Right atrium auricular region (tissue), 2 donors: ENCODE results near the gene RNF220. TPM values are rescaled to one million over a fixed set of nuclear protein-coding genes. Genes with fewer than 3 reads are reported as not detected.

ENCODE experiments used
- DNase-seq: peaks from one replicate; pipeline ENCODE4 v3.0.0-alpha.2; 2019; ENCODE audit warnings: low spot score
- H3K27ac ChIP-seq, 2 donors: fragments of 200-600 bp; sonication (generic); 1 replicate in 1 of 2; 2 replicates in 1 of 2; pipeline ENCODE4 v1.5.1; 2016 to 2019
- H3K27me3 ChIP-seq, 2 donors: fragments of 200-600 bp; sonication (generic); one replicate each; pipeline versions ENCODE4 v1.5.1 to v1.6.0; 2017 to 2019
- H3K36me3 ChIP-seq: fragments of 200-600 bp; sonication (generic); one replicate; pipeline ENCODE4 v1.5.1; 2016
- H3K4me1 ChIP-seq, 2 donors: fragments of 200-600 bp; sonication (generic); one replicate each; pipeline versions ENCODE4 v1.5.1 to v1.6.0; 2017 to 2019
- H3K4me3 ChIP-seq, 2 donors: fragments of 200-600 bp; sonication (generic); 1 replicate in 1 of 2; 2 replicates in 1 of 2; pipeline ENCODE4 v1.5.1; 2017 to 2019; ENCODE audit warnings: mild to moderate bottlenecking in 1 of 2, moderate library complexity in 1 of 2
- H3K9me3 ChIP-seq, 2 donors: fragments of 200-600 bp; sonication (generic); one replicate each; pipeline ENCODE4 v1.5.1; 2019
- CTCF ChIP-seq, 2 donors: fragments of 200-600 bp; sonication (generic); IDR thresholded peaks; one replicate each; pipeline ENCODE4 v1.5.1; 2019; ENCODE audit warnings: antibody characterized with exemption in 2 of 2
- total RNA-seq, 2 donors: library from RNA; depleted of rRNA; stranded (reverse); fragments of >200 nt; gene quantifications; one replicate each; pipeline ENCODE4 v1.1.0, GENCODE V29; 2016

The RNF220 gene
- total RNA-seq, 2 donors from 2014 or later, result 76.1 to 91.6 TPM

DNA sequence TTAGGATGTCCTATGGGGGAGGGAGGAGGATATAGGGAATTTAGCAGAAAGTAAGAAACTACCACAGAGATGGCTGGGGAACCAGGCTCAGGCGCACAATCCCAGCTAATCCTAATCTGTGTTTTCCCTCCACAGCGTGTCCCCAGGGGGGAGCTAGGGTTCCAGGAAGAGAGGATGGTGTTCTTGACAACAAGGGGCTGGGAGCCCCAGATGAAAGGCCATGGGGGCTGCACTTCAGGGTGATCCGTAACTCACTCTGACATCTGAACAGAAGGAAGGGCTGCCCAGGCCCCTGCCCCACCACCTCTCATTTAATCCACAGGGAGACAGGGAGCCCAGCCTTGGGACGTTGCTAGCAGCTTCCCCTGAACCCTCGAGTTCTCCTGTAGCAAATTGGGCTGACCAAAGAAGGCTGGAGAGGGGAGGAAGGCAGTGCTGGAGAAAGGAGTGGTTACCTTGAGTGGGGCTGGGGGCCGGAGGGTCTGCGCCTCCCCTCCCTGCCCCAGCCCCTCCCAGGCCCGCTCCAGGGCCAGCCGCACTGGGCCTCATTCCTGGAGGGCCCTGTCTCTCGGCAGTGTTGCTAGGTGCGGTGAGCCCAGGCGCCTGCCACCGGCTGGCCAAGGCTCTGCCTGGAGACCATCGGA, 137.5 kb downstream of the RNF220 start:
- no peak for DNase-seq
- TF ChIP-seq CTCF (IDR thresholded peaks at IDR 0.05), result no peak
- H3K27me3 ChIP-seq, result peaks cover 0 to 3% of the 10 kb centered on the region in 2 donors
- no peaks in the 10 kb centered on the region for H3K4me1 ChIP-seq
- no peak overlapping the region for H3K27ac ChIP-seq
- no peak overlapping the region for H3K4me3 ChIP-seq
- H3K9me3 ChIP-seq, result no peaks in the 10 kb centered on the region
- no peaks in the 10 kb centered on the region for H3K36me3 ChIP-seq

DNA sequence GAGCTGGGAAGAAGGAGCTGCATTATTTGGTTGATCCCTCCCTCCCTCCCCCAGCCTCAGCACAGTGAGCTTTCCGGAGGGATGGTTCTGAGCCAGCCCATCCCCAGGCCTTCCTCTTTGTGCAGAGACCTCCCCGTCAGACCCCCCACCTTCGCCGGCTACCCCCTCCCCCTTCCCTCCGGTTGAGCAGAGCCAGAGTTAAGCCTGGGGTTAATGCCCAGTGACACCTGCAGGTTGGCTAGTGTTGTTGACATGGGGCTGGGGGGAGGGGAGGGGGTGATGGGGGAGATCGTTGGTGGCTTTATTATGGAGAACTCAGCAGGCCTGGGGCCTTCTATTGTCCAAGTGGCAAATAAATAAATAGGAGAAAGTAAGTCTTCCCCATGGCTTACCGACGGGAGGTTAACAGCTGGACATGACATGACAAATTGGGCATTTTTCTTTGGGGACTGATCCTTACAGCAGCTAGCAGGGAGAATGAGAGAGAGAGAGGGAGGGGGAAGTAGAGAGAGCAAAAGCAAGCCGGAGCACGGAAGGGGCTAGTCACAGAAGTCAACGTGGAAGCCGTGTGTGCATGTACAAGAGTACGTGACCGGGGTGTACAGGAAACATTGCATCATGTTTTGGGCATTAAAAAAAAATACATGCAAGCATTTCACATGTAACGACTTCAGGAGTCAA, 138.1 kb downstream of the RNF220 start:
- Histone ChIP-seq H3K36me3 (no peaks in the 10 kb centered on the region), H3K9me3 (no peaks in the 10 kb centered on the region), H3K27ac (no peak overlapping the region), H3K27me3 (peaks cover 0 to 3% of the 10 kb centered on the region in 2 donors), H3K4me1 (no peaks in the 10 kb centered on the region), H3K4me3 (no peak overlapping the region)
- no peak for DNase-seq
- no peak for TF ChIP-seq CTCF (IDR thresholded peaks at IDR 0.05)

GRCh38 chr1:44543786-44544185, 138.7 kb downstream of the RNF220 start:
- Histone ChIP-seq H3K27ac (no peak overlapping the region), H3K4me3 (no peak overlapping the region), H3K9me3 (no peaks in the 10 kb centered on the region), H3K4me1 (no peaks in the 10 kb centered on the region), H3K27me3 (peaks cover 0 to 3% of the 10 kb centered on the region in 2 donors), H3K36me3 (no peaks in the 10 kb centered on the region)
- TF ChIP-seq CTCF (IDR thresholded peaks at IDR 0.05), result no peak
- DNase-seq, result no peak

- no peak for DNase-seq
- Histone ChIP-seq H3K27ac (no peak overlapping the region), H3K4me1 (no peaks in the 10 kb centered on the region), H3K9me3 (no peaks in the 10 kb centered on the region), H3K27me3 (peaks cover 0 to 3% of the 10 kb centered on the region in 2 donors), H3K36me3 (no peaks in the 10 kb centered on the region), H3K4me3 (no peak overlapping the region)
- TF ChIP-seq CTCF (IDR thresholded peaks at IDR 0.05), result no peak
Observed at GRCh38 chr1:44544960-44545359, 139.9 kb downstream of the RNF220 start.

GRCh38 chr1:44545961-44546360, 140.9 kb downstream of the RNF220 start:
- no peak for DNase-seq
- no peak overlapping the region for H3K27ac ChIP-seq
- no peak for TF ChIP-seq CTCF (IDR thresholded peaks at IDR 0.05)
- no peaks in the 10 kb centered on the region for H3K36me3 ChIP-seq
- H3K4me1 ChIP-seq, result no peaks in the 10 kb centered on the region
- no peaks in the 10 kb centered on the region for H3K9me3 ChIP-seq
- no peak overlapping the region for H3K4me3 ChIP-seq
- H3K27me3 ChIP-seq, result peaks cover 0 to 3% of the 10 kb centered on the region in 2 donors
